Chondrocyte (in vitro differentiated cells): ENCODE data around the gene SLC35G4. TPM values are rescaled to one million over a fixed set of nuclear protein-coding genes. Genes with fewer than 3 reads are reported as not detected.

Source experiments
- DNase-seq: peaks from one replicate; pipeline ENCODE4 v3.0.0; 2021; ENCODE audit warnings: mixed read lengths, low spot score
- H3K27ac Mint-ChIP-seq: one replicate; pipeline ENCODE4 v1.8.0; 2021; ENCODE audit warnings: mild to moderate bottlenecking, moderate library complexity, mixed read lengths; ENCODE audit not compliant: unreplicated experiment
- H3K27me3 Mint-ChIP-seq: 2 replicates; pipeline ENCODE4 v1.8.0; 2021; ENCODE audit warnings: low read depth, mixed read lengths
- H3K36me3 Mint-ChIP-seq: 2 replicates; pipeline ENCODE4 v1.8.0; 2021; ENCODE audit warnings: low read depth, mixed read lengths
- H3K4me1 Mint-ChIP-seq: 2 replicates; pipeline ENCODE4 v1.8.0; 2021; ENCODE audit warnings: low read depth, mild to moderate bottlenecking, mixed read lengths
- H3K4me3 Mint-ChIP-seq: one replicate; pipeline ENCODE4 v1.8.0; 2021; ENCODE audit warnings: mild to moderate bottlenecking, moderate library complexity, mixed read lengths; ENCODE audit not compliant: unreplicated experiment
- H3K9me3 Mint-ChIP-seq: 2 replicates; pipeline ENCODE4 v1.8.0; 2021; ENCODE audit warnings: low read depth, mixed read lengths
- CTCF ChIP-seq: fragments of 200-600 bp; sonication (generic); IDR thresholded peaks from 2 replicates; pipeline ENCODE4 v1.5.0; 2021; ENCODE audit warnings: antibody characterized with exemption, mild to moderate bottlenecking, moderate library complexity
- microRNA-seq: library from miRNA; unstranded; fragments of <30 nt; microRNA quantifications from one replicate; pipeline ENCODE4 v1.2.0, GENCODE V29; 2020; ENCODE audit warnings: borderline number of aligned reads
- total RNA-seq: library from RNA; stranded (reverse); gene quantifications from 3 replicates; pipeline ENCODE4 v1.2.1, GENCODE V29; 2021

SLC35G4 gene
- total RNA-seq, 1 donor from 2014 or later = not detected

DNA sequence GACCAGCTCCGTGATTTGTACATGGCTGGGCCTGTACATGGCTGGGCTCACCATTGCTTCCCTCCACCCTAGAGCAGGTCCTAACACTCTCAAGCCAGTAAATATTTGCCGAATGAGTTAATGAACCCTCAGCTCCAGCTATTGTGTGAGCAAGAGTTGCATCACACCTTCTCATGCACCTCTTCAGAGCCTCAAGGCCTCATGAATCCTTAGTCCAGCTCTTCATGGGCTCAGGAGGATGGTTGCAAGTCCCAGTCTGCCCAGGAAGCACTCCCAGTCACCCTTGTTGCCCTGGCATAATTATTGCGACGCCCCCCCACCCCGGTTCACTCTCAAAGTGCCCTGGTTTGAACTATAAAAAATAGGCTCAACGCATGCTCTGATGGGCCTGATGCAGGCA is 49.6 kb downstream of the SLC35G4 start:
- Mint-ChIP-seq H3K27ac (no peak overlapping the region), H3K4me3 (no peak overlapping the region), H3K4me1 (peaks cover 7% of the 10 kb centered on the region), H3K9me3 (no peaks in the 10 kb centered on the region), H3K27me3 (peaks cover 38% of the 10 kb centered on the region), H3K36me3 (peaks cover 6% of the 10 kb centered on the region)
- TF ChIP-seq CTCF = no peak
- no peak for DNase-seq

Small RNAs within 50 kb of the gene (microRNA-seq; reads per million reads assigned to microRNA genes)
- gene MIR7153 = not detected

Other genes starting within 250 kb of the SLC35G4 start
- gene GNAL, start 79.7 kb downstream of the SLC35G4 start, total RNA-seq = 1.3 to 5.9 TPM (median 5.8 TPM) in 3 replicates
- 28.5 to 32.5 TPM (median 31.3 TPM) in 3 replicates for gene CHMP1B, start 241.8 kb downstream of the SLC35G4 start, total RNA-seq